ENCODE results near the gene PFN3. TPM values are rescaled to one million over a fixed set of nuclear protein-coding genes. Genes with fewer than 3 reads are reported as not detected.
A peak's percentile ranks its signal among the peaks of the same experiment; 100 is the strongest.

PFN3 gene
- total RNA-seq, 4 donors from 2014 or later = not detected

GRCh38 chr5:177403792-177404640 lies 3.6 kb upstream of the PFN3 start:
- in situ Hi-C loops (cut with MboI; ENCODE audit: low sequenced_read_pairs in 4 of 4) = loop anchor here in 2 of 4 donors (10.0 kb wide), 2 partner anchors 51 to 101 kb away; partner anchors contain the start of gene DOK3 (in 1 of the 2)
- Histone ChIP-seq H3K4me1 (peaks cover 27 to 28% of the 10 kb centered on the region in 2 donors), H3K9me3 (no peaks in the 10 kb centered on the region), H3K4me3 (peak overlapping the region; percentile 53 to 69 (median 64)), H3K27me3 (peaks cover 49 to 57% (median 55%) of the 10 kb centered on the region in 3 donors), H3K27ac (no peak overlapping the region), H3K36me3 (no peaks in the 10 kb centered on the region)
- ATAC-seq (peak; percentile 89 to 91), DNase-seq (peak; percentile 77 to 79)
- TF ChIP-seq POLR2A (IDR thresholded peaks at IDR 0.05) (no peak), CTCF (IDR thresholded peaks at IDR 0.05 in 4 of 5, conservative IDR thresholded peaks at IDR 0.05 in 1 of 5) (peak; percentile 56 to 85 (median 78))
- intact Hi-C loops (cut with DNase I; ENCODE audit: low total_unique reads) = loop anchor here (1.0 kb wide), 2 partner anchors 50 to 97 kb away; no protein-coding TSS in a partner anchor

GRCh38 chr5:177403102-177403791 lies 2.8 kb upstream of the PFN3 start:
- TF ChIP-seq POLR2A (IDR thresholded peaks at IDR 0.05) = no peak
- no peak for TF ChIP-seq CTCF (IDR thresholded peaks at IDR 0.05 in 4 of 5, conservative IDR thresholded peaks at IDR 0.05 in 1 of 5)
- ATAC-seq = no peak
- H3K27me3 ChIP-seq = peaks cover 57 to 63% (median 62%) of the 10 kb centered on the region in 3 donors
- in situ Hi-C loops (cut with MboI; ENCODE audit: low sequenced_read_pairs in 4 of 4) (loop anchor here in 2 of 4 donors (10.0 kb wide), 2 partner anchors 52 to 102 kb away; partner anchors contain the start of gene DOK3 (in 1 of the 2)), intact Hi-C loops (cut with DNase I; ENCODE audit: low total_unique reads) (no loop called here)
- no peak for DNase-seq
- no peaks in the 10 kb centered on the region for H3K9me3 ChIP-seq
- no peaks in the 10 kb centered on the region for H3K36me3 ChIP-seq
- H3K4me3 ChIP-seq = peak overlapping the region; percentile 53 to 69 (median 64)
- H3K4me1 ChIP-seq = peaks cover 27 to 28% of the 10 kb centered on the region in 2 donors
- H3K27ac ChIP-seq = no peak overlapping the region

GRCh38 chr5:177402271-177403043 lies 2.0 kb upstream of the PFN3 start:
- peak overlapping the region in 1 of 4 donors; percentile 69 for H3K4me3 ChIP-seq
- no peaks in the 10 kb centered on the region for H3K9me3 ChIP-seq
- no peak overlapping the region for H3K27ac ChIP-seq
- intact Hi-C loops (cut with DNase I; ENCODE audit: low total_unique reads) = no loop called here
- in situ Hi-C loops (cut with MboI; ENCODE audit: low sequenced_read_pairs in 4 of 4) = loop anchor here in 2 of 4 donors (10.0 kb wide), 2 partner anchors 52 to 102 kb away; partner anchors contain the start of gene DOK3 (in 1 of the 2)
- no peaks in the 10 kb centered on the region for H3K36me3 ChIP-seq
- no peak for ATAC-seq
- peaks cover 62 to 66% (median 63%) of the 10 kb centered on the region in 3 donors for H3K27me3 ChIP-seq
- no peak for DNase-seq
- TF ChIP-seq CTCF (IDR thresholded peaks at IDR 0.05 in 4 of 5, conservative IDR thresholded peaks at IDR 0.05 in 1 of 5) (peak in 2 of 5 experiments; percentile 8 to 36), POLR2A (IDR thresholded peaks at IDR 0.05) (no peak)
- peaks cover 27 to 28% of the 10 kb centered on the region in 2 donors for H3K4me1 ChIP-seq

GRCh38 chr5:177397875-177398390 lies 2.5 kb downstream of the PFN3 start:
- Histone ChIP-seq H3K9me3 (no peaks in the 10 kb centered on the region), H3K4me1 (peaks cover 10 to 12% of the 10 kb centered on the region in 2 donors), H3K27ac (no peak overlapping the region), H3K36me3 (no peaks in the 10 kb centered on the region), H3K27me3 (peaks cover 46 to 50% (median 50%) of the 10 kb centered on the region in 3 donors), H3K4me3 (no peak overlapping the region)
- no peak for DNase-seq
- in situ Hi-C loops (cut with MboI; ENCODE audit: low sequenced_read_pairs in 4 of 4) (loop anchor here in 2 of 4 donors (10.0 to 25.0 kb wide), 2 partner anchors 47 to 114 kb away; partner anchors contain the start of genes DDX41 (in 1 of the 2), DOK3 (in 1 of the 2) and PRR7 (in 1 of the 2)), intact Hi-C loops (cut with DNase I; ENCODE audit: low total_unique reads) (no loop called here)
- TF ChIP-seq POLR2A (IDR thresholded peaks at IDR 0.05) (no peak), CTCF (IDR thresholded peaks at IDR 0.05 in 4 of 5, conservative IDR thresholded peaks at IDR 0.05 in 1 of 5) (no peak)
- ATAC-seq = no peak
